HG02759 (cell line): Measurements from ENCODE around the gene KRT81.
"Not testable (repeated sequence)": the region's sequence is repeated elsewhere in the genome, so short reads cannot be mapped to it uniquely, and the experiment has no call there.

ENCODE experiments used
- ATAC-seq: cut with Tn5 transposase; IDR thresholded peaks from one replicate; pipeline ENCODE4 v1.9.1; 2021; ENCODE audit warnings: mild to moderate bottlenecking, moderate library complexity; ENCODE audit not compliant: unreplicated experiment

Gene KRT81

DNA sequence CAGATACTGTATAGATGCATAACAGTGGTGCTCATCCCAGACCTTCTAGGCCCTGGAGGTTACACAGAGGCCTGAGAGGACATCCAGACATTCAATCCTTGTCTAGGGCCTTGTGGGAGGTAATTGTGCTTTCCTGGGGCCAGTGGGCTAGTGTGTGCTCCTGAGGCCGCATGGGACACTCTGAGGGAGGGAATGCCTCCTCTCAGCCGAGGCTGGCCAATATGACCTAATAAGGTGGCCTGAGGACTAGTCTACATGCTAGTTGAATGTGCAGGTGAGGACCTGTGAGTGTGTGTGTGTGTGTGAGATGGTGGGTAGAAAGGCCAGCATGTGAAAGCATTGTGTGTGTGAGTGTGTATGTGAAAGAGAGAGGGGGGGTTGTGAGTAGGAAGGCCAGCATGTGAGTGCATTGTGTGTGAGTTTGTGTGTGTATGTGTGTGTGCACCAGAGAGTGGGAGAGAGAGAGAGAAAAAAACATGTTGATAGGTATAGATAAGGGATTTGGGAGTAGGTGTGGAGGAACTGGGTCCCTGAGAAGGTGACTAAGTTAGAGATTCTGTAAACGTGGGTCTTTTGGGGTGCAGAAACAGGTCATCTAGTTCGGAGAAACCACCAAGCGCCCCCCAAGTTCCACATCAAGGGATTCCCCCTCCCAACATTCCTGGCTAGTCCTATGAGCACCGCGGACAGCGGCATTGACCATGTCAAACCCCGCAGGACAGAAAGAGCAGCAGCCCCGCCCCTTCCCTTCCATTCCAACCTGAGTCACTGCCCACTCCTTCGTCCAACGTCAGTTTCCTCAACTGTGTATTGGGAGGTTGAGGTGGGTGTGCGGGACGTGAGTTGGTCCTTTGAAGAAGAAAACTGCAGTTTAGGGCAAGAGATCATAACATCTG is 9.7 kb upstream of the KRT81 start:
- no peak for ATAC-seq

DNA sequence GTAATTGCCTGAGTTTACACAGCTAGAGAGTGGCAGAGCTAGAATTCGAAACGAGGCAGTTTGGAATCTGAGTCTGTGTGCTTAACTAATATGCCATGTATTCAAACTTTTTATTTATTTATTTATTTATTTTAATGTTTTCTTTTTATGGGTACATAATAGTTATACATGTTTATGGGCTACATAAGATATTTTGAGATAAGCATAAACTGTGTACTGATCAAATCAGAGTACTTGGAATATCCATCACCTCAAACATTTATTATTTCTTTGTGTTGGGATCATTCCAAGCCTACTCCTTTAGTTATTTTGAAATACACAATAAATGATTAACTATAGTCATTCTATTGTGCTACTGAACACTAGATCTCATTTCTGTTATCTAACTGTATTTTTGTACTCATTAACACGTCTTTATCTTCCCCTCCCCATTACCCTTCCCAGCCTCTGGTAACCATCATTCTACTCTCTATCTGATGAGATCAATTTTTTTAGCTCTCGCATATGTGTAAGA is 7.4 kb upstream of the KRT81 start:
- ATAC-seq = no peak

GRCh38 chr12:52296572-52297215 is 5.4 kb upstream of the KRT81 start:
- no peak for ATAC-seq

DNA sequence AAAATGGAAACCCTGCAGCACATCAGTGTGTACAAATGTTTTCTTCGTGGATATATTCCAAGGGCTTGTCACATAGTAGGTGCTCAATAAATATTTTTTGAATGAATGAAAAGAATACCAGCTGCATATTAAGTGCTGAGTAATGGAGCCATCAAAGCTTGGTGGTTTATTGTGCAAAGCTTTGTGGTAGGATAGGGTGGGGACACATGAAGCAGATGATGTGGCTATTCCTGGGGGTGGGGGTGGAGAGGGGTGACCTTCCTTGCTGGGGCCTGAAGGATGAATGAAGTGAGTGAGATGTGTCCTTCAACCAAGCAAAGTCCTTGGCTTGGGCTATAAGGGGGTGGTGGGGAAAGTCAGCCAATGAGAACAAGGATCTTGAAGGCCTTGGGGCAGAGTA is 4.3 kb upstream of the KRT81 start:
- no peak for ATAC-seq

DNA sequence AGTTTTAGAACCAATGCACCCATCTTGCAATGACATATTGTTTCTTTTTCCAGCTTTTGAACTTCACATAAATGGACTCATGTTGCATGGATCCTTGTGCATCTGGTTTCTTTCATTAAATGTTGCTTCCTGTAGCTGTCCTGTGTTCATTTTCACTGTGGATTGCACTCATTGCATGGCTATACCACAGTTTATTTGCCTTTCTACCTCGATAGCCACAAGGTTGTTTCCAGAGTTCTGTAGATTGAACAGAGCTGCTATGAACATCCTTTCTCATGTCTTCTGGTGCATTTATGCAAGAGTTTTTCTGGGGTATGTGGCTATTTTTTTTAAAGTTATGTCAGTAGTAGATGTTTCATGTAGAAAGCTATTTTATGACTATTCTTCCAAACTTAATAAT is 3.5 kb upstream of the KRT81 start:
- no peak for ATAC-seq

GRCh38 chr12:52293926-52294325 is 2.6 kb upstream of the KRT81 start:
- no peak for ATAC-seq

DNA sequence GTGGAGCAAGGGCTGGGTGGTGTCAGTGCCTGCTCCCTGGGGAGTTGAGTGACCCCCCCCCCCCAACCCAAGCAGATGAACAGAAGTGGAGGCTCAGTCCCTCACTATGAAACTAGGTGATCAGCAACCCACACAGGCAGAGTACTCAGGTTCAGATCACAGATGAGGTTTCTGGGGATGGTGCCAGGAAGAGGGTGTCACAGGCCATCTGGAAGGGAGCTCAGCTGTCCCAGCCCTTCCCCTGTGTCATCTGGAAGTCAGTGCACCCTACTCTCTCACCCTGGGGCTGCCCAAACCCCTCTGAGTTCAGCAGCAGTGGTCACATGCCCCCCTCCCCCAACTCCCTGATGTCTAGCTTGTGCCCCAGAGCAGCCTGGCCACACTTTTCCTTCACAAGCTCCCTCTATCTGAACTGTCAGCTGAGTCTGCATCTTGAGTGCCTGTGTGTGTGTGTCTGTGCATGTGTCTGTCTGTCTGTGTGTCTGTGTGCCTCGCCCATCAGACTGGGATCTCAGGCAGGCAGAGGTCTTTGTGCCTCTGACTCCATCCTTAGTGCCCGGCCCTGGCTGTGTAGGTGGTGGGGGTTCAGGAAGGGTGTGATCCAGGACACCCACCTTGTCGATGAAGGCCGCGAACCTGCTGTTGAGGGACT is 725 bp downstream of the KRT81 start:
- not testable (repeated sequence) for ATAC-seq

GRCh38 chr12:52287816-52288805 is 3.2 kb downstream of the KRT81 start:
- ATAC-seq = peak; percentile 83

- not testable (repeated sequence) for ATAC-seq
Measured at GRCh38 chr12:52286857-52287785, 4.2 kb downstream of the KRT81 start.

GRCh38 chr12:52285851-52286530 is 5.3 kb downstream of the KRT81 start:
- ATAC-seq = no peak

GRCh38 chr12:52285172-52285745 is 6.1 kb downstream of the KRT81 start:
- no peak for ATAC-seq

DNA sequence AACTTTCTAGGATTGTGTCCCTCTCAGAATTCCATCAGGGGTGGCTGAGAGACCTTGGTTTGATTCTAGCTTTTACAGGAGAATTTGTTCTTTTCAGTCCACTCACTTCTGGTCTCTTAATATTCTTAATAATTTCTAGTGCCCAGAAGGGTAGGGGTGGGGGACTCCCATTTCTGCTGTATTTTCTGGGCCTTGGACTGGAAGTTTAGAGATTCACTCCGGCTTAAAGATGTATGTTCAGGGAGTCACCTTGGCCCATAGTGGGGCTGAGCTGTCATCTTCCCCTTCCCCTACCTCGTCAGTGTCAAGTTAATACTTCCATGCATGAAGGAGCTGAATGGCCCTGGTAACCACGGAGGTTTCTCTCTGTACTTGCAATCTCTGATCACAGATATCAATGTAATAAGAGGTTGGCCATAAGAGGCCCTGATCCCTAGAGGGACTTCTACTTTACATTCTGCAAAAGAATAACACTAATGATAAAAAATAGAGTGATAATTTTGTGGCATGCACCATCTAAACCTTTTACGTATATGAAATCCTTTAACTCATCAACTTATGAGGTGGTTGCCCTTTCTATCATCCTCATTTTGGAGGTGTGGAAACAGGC is 6.7 kb downstream of the KRT81 start:
- no peak for ATAC-seq

DNA sequence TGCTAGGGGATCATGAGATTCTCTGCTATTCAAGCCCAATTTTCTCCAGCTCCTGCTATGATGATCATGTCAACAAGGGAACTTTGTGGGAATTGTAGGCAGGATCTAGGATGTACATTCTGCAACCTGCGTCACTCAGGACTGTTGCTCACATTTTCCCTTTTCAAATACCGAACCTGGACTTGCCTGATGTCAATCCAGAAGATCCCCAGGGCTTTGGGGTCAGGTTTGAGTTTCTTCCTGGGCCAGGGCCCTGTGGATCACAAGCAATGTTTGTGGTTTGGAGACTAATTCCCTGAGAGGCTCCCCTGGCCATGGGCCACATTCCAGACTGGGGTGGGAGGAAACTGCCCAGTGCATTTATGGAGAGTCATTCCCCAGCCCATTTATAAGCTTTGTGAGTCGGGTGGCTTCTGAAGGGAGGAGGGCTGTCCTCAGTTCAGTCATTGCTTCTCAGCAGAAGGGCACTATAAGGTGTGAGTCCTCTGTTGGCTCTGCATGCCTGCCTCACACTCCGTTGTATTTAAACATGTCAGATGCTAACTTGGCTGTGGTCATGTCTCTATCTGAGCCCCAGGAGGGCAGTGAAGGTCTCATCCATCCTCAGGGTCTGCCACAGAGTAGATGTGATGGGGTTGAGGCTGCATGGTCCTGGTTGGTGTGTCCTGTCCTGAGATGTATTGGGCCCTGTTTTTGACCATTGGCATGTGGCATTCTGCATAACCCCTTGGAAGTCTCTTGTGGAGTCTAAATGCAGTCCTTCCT is 10.4 kb downstream of the KRT81 start:
- no peak for ATAC-seq

DNA sequence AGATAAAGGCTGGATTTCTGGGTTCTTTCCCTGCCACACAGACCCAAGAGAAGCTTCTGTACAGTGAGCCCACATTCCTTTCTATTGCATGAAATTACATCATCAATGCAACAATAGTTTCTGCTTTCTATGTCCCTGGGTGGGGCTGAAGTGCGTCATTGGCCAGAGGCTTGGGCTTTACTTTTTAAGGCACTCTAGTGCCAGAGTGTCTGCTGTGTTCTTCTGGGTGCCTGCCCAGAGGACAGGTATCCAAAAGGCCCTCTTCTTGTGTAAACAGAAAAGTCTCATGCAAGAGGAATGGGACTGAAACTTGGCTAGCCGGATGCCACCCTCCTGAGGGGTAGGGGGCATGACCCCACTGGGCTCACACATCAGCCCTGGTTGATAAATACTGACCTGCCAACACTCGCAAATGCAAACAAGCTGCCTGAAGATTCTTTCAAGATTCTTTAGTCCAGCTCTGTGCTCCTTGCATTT is 11.0 kb downstream of the KRT81 start:
- no peak for ATAC-seq

DNA sequence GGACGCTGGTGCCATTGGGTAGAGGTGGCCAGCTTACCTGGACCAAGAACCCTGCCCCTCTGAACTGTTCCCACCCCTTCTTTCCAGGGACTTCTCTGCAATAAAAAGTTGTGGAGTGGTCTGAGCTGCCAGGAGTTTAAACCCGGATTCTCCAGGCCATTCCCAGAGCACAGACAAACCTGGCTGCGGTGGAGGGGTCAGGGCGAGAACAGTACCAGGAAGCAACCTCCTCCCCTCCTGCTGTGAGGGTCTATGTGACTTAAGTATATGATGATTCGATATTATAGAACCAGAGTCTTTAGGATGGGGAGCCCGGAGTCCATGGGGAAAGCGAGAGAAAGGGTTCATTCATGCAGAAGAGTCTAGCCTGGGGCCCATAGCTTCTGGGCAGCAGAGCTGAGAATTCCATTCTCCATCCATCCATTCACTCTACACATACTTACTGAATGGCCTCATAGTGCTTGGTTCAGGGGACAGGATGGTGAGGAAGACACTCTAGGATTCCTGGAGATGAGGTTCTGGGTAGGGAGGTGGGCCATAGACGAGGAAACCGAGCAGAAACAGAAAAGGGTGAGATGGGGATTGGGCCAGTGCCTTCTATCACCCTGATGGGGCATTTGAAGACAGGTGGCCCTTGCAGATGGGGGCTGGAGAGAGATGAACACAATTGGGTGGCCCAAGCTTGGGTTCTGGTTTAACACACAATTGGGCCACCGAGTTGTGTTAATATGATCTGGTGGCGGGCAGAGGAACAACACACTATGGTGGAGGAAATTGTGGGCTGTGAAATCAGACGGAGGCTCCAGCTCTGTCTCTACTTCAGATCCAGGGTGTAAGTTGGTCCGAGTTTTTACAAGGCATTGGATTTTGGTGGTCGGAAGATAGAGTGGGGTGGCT is 11.7 kb downstream of the KRT81 start:
- no peak for ATAC-seq
